ENCODE measurements around the gene COL23A1. TPM values are rescaled to one million over a fixed set of nuclear protein-coding genes. Genes with fewer than 3 reads are reported as not detected.
A peak's percentile ranks its signal among the peaks of the same experiment; 100 is the strongest.

The COL23A1 gene
- total and polyA plus RNA-seq, 2 of the 8 experiments (the other 6 are each of a cell fraction or from before 2014, with no cell fraction given): 3.1 to 4.7 TPM

GRCh38 chr5:178322736-178323540 lies 267.3 kb downstream of the COL23A1 start:
- H4K91ac ChIP-seq (replicated peaks; ENCODE audit: insufficient read length, low read length): no peak overlapping the region
- FAIRE-seq: no peak
- H3K9ac ChIP-seq (replicated peaks in 1 of 4; ENCODE audit: extremely low read depth in 1 of 4, low read depth in 3 of 4, low read length in 3 of 4): no peak overlapping the region
- H3K79me2 ChIP-seq (ENCODE audit: control insufficient read depth in 1 of 2, insufficient read depth in 2 of 2, low read length in 2 of 2): no peaks in the 10 kb centered on the region
- no peak overlapping the region for H4K5ac ChIP-seq (ENCODE audit: insufficient read length, low read depth, low read length)
- H3K27ac ChIP-seq (ENCODE audit: low read depth, low read length): no peak overlapping the region
- WGBS, 2 experiments (ENCODE audit: extremely low coverage in 1 of 2, insufficient coverage in 1 of 2, insufficient read length in 1 of 2, insufficient replicate concordance in 2 of 2, low coverage in 1 of 2, low lambda C conversion rate in 2 of 2, missing lambda C conversion rate in 1 of 2): 89% methylated on average over 13 of the region's 14 CpGs; no CpG with 5 or more reads in 1 of the 2 experiments
- peaks cover 0 to 9% (median 2%) of the 10 kb centered on the region in 4 experiments; a peak in 2 of 7 replicates for H3K4me1 ChIP-seq (replicated peaks in 1 of 4; ENCODE audit: control insufficient read depth in 3 of 4, insufficient read depth in 4 of 4, low read length in 3 of 4)
- H2BK20ac ChIP-seq (ENCODE audit: low read length): no peak overlapping the region
- no peak overlapping the region for H3K4me2 ChIP-seq (ENCODE audit: insufficient read depth in 1 of 2, low read depth in 2 of 2, low read length in 2 of 2)
- no peaks in the 10 kb centered on the region for H3K9me3 ChIP-seq (ENCODE audit: insufficient read depth in 2 of 2, low read depth in 1 of 2, low read length in 1 of 2)
- H2BK15ac ChIP-seq (ENCODE audit: low read length): no peak overlapping the region
- H3K23me2 ChIP-seq (ENCODE audit: low read depth, low read length): no peaks in the 10 kb centered on the region
- no peak for DNase-seq (ENCODE audit: low read depth in 1 of 2, low spot score in 2 of 2)
- CTCF ChIA-PET (ENCODE audit: partially characterized antibody): interaction anchor here (0.8 to 9.5 kb wide), 7 partner anchors 11 to 229 kb away, joined by 3 to 79 read pairs (median 4); no protein-coding TSS in a partner anchor
- peaks cover 0 to 4% of the 10 kb centered on the region in 2 experiments for H4K20me1 ChIP-seq (replicated peaks in 1 of 2; ENCODE audit: control insufficient read depth in 1 of 2, insufficient read depth in 2 of 2, low read length in 2 of 2)
- no peak overlapping the region for H2AK5ac ChIP-seq (ENCODE audit: low read depth, low read length)
- no peak overlapping the region for H3K23ac ChIP-seq (ENCODE audit: insufficient read length)
- TF ChIP-seq TBP (IDR thresholded peaks at IDR 0.05; ENCODE audit: low read depth, low read length) (no peak), EGR1 (IDR thresholded peaks at IDR 0.05; ENCODE audit: borderline replicate concordance, low read depth, low read length) (no peak), CHD1 (IDR thresholded peaks at IDR 0.05; ENCODE audit: low read depth, low read length) (no peak), NANOG (IDR thresholded peaks at IDR 0.05; ENCODE audit: insufficient read depth, low read depth, low read length, poor library complexity, severe bottlenecking) (no peak), CBX8 (IDR thresholded peaks at IDR 0.05; ENCODE audit: borderline replicate concordance, low read depth, low read length) (no peak), SUZ12 (IDR thresholded peaks at IDR 0.05; ENCODE audit: low read length) (no peak), GTF2F1 (IDR thresholded peaks at IDR 0.05; ENCODE audit: borderline replicate concordance, low read depth, low read length) (no peak), KDM4A (IDR thresholded peaks at IDR 0.05; ENCODE audit: low read depth, low read length, severe bottlenecking) (no peak), YY1 (IDR thresholded peaks at IDR 0.05; ENCODE audit: low read depth, low read length) (no peak)
- no peak overlapping the region; the same call in 1 of the 2 replicates for H4K8ac ChIP-seq (ENCODE audit: extremely low read depth, insufficient read depth, low read length)
- H2AFZ ChIP-seq (ENCODE audit: low read length): no peak overlapping the region
- no peak overlapping the region for H3K4me3 ChIP-seq (ENCODE audit: extremely low read depth in 1 of 4, insufficient read depth in 2 of 4, low read depth in 3 of 4, low read length in 4 of 4)
- H3K79me1 ChIP-seq (ENCODE audit: low read depth, low read length): no peaks in the 10 kb centered on the region
- no peak overlapping the region for H3K4ac ChIP-seq (replicated peaks; ENCODE audit: insufficient read length, low read depth, low read length)
- H3K27me3 ChIP-seq (replicated peaks in 1 of 4; ENCODE audit: control insufficient read depth in 3 of 4, extremely low read depth in 1 of 4, insufficient read depth in 3 of 4, low read length in 3 of 4): no peaks in the 10 kb centered on the region
- H3K18ac ChIP-seq (ENCODE audit: extremely low read depth, low read length): no peak overlapping the region
- no peak overlapping the region for H2BK5ac ChIP-seq (ENCODE audit: low read depth, low read length)
- POLR2A ChIA-PET (ENCODE audit: partially characterized antibody): no interaction called here
- H2BK12ac ChIP-seq (ENCODE audit: low read depth, low read length): 0 out of 2 replicates have a peak overlapping the region, but pooled peaks have one; percentile 39
- H3K36me3 ChIP-seq (ENCODE audit: control insufficient read depth in 2 of 4, insufficient read depth in 4 of 4, low read length in 3 of 4): no peaks in the 10 kb centered on the region
- H3K14ac ChIP-seq (ENCODE audit: insufficient read length): no peak overlapping the region
- H2BK120ac ChIP-seq (replicated peaks; ENCODE audit: low read depth, low read length): no peak overlapping the region
- no peak overlapping the region for H3K56ac ChIP-seq (replicated peaks; ENCODE audit: insufficient read length, low read depth, low read length)

Data from H1 (cell line).